HPDE6-E6E7 (cell line): Measurements from ENCODE around the gene CLEC16A.

Source experiments
- DNase-seq: peaks from one replicate; pipeline ENCODE4 v3.0.0; 2011; ENCODE audit warnings: missing footprints; ENCODE audit errors: extremely low spot score

Gene CLEC16A

GRCh38 chr16:11201498-11202259 lies 257.3 kb downstream of the CLEC16A start:
- peak; percentile 81 for DNase-seq

- DNase-seq: no peak
These were observed 258.1 kb downstream of the CLEC16A start for GRCh38 chr16:11202260-11203091.

DNA sequence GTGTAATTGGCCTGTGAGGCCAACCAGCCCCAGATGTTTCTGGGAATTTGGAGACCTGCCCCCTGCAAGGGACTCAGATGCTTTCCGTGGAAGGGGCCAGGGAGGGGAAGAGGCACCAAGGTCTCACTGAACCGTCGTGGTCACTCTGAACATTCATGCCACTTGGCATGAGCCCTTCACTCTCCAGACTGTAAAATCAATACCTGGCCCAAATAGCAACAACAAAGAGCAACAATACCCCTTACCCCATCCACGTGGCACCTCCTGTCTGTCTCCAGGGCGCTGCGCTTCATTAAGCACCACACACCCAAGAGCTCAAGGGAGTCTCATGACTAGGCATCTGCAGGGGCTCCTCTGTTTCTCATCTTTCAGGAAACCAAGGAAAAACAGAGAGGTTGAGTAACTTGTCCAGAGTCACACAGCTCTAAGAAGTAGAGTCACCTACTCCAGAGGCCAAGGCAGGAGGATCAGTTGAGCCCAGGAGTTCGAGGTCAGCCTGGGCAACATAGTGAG lies 258.8 kb downstream of the CLEC16A start:
- DNase-seq: no peak

DNA sequence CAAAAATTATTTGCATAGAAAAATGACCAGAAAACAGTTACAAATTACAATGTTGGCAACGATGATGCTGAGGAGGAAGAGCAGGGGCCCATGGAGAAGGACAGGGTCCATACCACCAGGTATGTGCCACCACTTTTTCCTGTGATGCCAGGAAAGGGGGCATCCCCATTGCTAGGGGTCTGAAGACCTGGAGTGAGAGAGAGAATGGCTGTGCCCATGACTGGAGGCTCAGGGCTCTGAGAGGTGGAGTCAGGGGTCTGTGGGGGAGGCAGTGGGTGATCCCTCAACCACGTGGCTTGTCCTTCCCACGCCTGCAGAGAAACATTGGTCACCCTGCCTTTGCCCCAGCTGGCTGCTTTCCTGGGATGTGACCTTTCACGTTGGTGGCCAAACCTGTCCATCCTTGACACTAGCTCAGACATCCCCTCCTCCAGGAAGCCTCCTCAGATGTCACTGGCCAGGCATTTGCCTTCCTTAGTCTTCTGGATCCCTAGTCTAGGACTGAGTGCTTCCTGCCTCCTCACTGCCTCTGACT lies 260.2 kb downstream of the CLEC16A start:
- no peak for DNase-seq

DNA sequence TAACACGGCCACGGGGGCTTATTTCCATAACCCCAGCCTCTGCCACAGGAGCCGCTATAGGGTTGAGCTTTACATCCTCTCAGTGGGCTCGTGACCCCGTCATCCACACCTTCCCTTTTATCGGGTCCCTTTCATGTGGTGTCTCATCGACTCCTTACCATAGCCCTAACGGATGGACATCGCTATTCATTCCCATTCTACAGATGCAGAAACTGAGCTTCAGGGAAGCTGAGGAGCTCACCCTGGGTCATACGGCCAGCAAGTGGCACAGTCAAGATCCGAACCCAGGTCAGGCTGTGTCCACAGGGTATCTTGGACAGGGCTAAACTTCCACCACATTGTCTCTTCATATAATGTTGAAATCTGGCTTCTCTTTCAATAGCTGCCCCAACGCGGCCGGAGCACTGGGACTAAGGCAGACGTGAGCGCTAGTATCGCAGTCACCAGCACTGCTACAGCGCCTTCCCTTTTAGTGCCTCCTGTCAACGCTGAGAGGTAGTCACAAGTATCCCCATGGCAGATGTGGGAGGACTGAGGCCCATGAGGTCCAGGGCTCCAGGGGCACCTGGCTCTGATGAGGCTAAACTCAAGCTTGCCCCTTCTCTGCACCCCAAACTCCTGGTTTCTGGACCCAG lies 260.8 kb downstream of the CLEC16A start:
- DNase-seq: no peak

DNA sequence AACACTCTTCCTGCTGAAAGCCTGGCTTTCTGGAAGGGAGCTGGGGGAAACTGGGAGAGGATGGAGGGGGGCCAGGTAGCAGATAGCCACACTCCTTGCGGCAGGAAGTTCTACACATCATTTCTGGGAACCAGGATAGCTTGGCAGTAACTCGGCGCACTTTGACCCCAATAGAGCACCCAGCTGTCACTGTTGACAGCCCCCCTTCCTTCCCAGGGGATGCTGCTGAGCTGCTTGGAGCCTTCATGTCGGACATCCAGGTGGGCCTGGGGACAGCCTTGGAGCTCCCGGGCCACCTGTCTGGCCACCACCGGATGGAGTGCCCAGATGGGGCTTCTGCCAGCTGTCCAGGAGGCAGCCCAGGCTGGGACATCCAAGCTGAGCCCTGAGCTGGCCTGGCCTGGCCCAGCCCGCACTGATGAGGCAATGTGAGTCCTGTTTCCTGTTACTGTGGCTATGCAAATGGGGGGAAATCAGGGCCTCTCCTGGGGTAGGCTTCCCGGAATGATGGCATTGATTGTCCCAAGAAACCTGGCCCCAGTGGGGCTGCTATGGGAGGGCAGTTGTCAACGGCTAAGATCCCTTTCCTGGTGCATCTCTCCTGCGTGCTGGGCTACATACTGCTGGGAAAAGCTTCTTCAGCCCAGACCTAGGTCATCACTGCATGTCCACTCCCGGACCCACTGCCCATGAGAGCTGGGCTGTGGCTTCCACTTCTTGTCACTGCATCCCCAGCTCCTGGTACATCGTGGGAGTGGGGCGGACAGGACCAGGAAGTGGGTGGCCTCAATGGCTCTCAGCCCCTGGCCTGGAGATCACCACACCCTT lies 261.6 kb downstream of the CLEC16A start:
- no peak for DNase-seq

DNA sequence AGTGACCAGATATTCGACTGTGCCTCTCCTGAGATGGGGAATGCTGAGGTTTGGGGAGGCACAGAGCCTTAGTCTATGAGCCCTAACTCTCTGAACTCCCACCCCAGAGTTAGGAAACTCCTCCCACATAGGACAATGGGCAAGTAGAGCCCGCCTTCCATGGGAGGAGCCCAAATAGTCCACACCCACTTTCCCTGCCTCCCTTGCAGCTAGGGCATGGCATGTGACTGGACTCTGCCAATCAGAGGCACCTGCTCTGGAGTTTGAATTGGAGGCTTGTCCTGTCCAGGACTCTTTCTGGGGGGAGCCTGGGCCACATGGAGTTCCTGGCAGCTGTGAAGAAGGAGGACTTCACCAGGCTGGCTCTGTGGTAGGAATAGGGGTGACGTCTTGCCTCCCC lies 263.3 kb downstream of the CLEC16A start:
- DNase-seq: no peak

- DNase-seq: peak; percentile 54
These were observed 264.7 kb downstream of the CLEC16A start for GRCh38 chr16:11208916-11209665.

GRCh38 chr16:11210260-11210659 lies 265.9 kb downstream of the CLEC16A start:
- no peak for DNase-seq

- no peak for DNase-seq
These were observed 267.0 kb downstream of the CLEC16A start for GRCh38 chr16:11211061-11211976.

DNA sequence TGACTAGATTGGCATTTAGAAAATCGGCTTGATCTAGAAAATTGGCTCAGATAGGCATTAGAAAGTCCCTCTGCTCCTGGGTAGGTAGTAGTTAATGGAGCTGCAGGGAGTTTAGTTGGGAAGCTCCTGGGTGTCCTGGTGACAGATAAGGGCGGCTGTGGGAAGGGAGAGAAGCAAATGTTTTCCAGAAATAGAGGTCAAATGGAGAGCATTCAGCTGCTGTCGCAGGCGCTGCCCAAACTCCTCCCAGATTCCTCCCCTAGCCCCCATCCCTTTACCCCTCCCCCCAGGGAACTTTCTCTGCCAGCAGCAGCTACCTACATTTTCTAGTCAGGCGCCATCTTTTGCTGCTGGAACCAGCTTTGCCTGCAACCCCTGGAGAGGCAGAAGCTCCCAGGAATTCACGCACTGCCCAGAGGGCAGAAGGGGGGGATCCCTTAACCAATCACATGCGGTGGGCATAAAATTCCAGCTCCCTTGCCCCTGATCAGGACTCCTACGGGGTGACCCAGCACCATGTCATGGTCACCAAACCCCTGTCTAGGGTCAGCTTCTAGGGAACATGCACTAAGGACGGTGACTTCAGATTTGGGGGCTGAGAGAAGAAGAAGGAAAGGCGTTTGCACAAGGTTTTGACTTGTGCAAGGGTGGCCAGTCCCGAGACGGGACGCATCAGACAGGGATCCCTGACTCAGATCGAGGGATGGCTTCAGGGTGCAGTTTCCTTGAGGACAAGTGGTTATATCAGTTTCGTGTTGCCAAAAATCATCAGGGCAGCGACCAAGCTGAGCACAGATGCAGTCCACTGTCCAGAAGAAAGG lies 267.8 kb downstream of the CLEC16A start:
- DNase-seq: no peak

DNA sequence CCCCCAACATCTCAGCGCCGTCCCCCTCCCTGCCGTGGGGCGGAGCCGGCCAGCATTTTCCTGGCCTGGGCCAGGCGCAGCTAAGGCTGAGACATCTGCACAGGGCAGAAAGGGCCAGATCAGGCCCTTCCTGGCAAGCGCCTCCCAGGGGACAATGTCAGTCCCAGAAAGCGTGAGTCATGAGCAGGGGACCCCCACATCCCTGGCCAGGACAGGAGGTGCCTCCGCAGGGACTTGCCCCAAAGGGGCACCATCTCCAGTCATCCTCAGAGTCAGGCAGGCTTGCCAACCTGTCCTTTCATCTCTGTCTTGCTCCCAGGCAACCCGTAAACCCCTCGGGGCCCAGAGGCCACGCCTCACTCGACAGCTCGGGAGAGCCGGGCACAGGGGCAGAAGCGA lies 268.4 kb downstream of the CLEC16A start:
- no peak for DNase-seq

- DNase-seq: no peak
These were observed 269.0 kb downstream of the CLEC16A start for GRCh38 chr16:11213373-11213772.

DNA sequence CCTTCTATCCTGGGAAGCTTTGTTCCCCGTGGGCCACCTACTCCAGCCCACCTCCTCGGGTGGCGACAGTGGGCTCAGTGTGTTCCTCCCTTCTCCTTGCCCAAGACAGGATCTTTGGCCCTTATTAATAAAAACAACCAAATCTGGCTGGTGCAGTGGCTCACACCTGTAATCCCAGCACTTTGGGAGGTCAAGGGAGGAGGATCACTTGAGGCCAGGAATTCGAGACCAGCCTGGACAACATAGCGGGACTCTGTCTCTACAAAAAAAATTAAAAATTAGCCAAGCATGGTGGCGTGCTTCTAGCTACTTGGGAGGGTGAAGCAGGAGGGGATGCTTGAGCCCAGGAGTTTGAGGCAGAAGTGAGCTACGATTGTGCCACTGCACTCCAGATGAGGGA lies 269.4 kb downstream of the CLEC16A start:
- no peak for DNase-seq

DNA sequence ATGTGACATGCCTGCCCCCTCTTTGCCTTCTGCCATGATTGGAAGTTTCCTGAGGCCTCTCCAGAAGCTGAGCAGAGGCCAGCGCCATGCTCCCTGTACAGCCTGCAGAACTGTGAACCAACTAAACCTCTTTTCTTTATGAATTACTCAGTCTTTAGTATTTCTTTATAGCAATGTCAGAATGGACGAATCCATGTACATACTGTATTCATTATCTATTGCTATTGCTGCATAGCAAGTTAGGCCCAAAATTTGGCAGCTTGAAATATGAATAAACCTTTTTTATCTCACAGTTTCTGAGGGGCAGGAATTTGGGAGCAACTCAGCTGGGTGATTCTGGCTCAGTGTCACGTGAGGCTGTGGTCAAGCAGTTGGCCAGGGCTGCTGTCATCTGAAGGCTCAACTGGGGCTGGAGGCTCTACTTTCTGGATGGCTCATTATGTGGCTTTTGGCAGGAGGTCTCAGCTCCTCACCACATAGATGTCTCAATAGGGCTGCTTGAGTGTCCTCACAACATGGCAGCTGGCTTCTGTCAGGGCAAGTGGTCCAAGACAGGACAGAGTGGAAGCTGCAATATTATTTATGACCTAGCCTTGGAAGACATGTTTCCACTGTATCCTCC lies 271.7 kb downstream of the CLEC16A start:
- no peak for DNase-seq

DNA sequence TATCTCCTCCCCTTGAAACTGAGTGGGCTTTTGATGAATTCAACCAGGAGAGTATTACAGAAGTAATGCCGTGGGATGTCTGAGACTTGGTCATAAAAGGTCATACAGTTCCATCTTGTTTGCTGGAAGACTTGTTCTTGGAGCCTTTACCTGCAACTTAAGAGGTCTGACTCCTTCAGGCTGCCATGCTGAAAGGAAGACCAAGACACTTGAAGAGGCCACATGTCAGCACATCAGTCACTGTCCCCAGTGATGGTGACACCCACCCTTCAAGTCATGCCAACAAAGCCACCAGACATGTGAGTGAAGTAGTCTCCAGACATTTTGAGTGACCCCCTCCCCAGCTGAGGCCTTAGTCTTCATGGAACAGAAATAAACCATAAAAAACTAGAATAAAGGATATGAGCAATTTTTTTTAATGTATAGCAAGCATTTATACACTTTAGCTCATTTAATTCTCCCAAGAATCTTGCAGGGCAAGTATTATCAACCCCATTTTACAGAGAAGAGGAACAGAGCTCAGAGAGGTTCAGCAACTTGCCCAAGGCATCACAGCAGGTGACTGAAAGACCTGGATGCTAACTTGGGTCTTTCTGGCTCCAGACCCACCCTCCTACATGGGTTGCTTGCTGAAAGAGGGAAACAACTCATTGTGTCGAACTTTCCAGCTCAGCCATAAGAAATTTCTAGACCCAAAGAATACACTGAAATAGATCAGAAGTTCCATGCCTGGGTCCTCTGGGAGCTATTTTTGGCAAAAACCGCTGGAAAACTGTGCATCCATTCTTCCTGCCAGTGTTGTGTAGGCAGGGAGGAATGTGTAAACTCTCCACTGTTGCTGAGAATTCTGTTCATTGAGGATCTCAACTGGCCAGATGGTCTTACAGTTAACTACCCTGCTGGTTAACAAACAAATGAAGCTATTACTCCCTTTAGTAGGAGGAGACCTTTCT lies 273.6 kb downstream of the CLEC16A start:
- DNase-seq: no peak

DNA sequence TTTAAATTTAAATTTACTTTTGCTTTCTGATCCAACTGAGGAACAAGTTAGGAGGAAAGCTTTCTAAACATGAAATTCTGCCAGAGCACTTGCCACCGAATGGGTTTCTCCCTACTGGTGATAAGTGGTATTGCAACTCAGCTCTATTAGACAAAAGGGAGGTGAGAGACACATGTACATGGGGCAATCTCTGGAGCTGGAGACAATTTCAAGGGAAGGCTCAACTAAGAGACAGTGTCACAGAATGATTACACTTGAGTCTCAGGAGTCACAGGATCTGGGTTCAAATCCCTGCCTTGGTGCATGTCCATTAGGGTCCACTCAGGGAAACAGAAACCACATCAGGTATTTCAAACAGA lies 274.2 kb downstream of the CLEC16A start:
- no peak for DNase-seq
